GM12872 (cell line): Measurements from ENCODE around the gene GRIPAP1.

Experiments
- TF ChIP-seq, protein P1 (sequence below): IDR thresholded peaks from 3 replicates; pipeline ENCODE4 v1.5.1; 2011; ENCODE audit warnings: low read depth, mild to moderate bottlenecking, low read length, moderate library complexity; ENCODE audit not compliant: insufficient read depth

Gene GRIPAP1

GRCh38 chrX:48968377-48968776, 33.7 kb downstream of the GRIPAP1 start:
- TF ChIP-seq, protein P1, sequence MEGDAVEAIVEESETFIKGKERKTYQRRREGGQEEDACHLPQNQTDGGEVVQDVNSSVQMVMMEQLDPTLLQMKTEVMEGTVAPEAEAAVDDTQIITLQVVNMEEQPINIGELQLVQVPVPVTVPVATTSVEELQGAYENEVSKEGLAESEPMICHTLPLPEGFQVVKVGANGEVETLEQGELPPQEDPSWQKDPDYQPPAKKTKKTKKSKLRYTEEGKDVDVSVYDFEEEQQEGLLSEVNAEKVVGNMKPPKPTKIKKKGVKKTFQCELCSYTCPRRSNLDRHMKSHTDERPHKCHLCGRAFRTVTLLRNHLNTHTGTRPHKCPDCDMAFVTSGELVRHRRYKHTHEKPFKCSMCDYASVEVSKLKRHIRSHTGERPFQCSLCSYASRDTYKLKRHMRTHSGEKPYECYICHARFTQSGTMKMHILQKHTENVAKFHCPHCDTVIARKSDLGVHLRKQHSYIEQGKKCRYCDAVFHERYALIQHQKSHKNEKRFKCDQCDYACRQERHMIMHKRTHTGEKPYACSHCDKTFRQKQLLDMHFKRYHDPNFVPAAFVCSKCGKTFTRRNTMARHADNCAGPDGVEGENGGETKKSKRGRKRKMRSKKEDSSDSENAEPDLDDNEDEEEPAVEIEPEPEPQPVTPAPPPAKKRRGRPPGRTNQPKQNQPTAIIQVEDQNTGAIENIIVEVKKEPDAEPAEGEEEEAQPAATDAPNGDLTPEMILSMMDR: no peak

DNA sequence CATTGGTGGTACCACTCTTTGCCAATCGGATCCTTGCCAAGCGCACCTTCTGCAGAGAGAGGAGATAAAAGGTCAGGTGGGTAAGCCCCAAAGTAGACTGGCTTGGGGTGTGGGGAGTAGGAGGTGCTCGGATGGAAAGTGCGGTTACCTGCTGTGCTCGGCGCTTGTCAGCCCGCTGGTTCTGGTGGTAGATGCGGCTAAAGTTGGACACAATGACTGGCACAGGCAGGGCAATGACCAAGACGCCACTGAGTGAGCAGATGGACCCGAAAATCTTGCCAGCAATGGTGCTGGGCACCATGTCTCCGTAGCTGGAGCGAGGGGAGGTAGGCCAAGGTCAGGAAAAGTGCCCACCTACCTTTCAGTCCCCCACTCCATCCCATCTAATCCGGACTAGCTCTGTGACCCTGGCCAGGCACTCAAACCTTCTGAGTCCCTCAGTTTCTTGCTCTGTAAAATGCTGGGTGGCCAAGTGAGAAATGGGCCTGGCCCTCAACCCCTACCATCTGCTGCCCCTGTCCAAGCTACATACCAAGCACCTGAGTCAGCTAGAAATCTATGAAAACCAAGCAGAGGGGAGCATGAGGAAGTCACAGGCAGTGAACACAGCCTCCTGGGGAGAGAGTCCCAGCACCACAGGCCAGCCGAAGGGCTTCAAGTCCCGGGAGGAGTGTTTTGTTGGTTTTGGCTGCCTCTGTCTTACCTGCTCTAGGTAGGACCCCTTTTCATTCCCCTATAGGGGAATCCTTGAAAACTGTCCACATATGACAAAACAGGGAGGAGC, 35.1 kb downstream of the GRIPAP1 start:
- TF ChIP-seq, protein P1: no peak

- TF ChIP-seq, protein P1: no peak
Observed at GRCh38 chrX:48965959-48966358, 36.1 kb downstream of the GRIPAP1 start.

DNA sequence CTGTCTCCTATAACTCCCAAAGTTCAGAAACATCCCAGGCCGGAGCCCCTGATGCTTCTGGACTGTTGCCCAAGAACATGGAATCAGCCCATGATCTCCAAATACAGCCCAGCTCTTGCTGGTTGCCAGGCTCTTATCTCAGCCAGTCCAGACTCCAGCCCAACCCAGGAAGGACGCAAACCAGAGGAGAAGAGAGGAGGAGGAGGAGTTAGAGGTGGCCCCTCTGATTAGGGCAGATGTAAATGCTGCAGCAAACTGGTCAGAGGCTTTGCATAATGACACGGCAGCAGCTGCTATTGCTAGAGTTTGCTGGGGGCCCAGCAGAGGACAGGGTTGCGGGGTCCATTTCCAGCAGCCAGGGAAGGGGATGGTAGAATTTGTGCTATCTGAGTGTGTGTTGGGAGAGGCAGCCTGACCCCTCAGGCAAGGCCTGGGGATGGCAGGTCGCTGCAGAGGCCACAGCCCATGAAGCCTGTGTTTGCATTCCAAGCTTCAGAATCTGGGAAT, 40.4 kb downstream of the GRIPAP1 start:
- TF ChIP-seq, protein P1: no peak

DNA sequence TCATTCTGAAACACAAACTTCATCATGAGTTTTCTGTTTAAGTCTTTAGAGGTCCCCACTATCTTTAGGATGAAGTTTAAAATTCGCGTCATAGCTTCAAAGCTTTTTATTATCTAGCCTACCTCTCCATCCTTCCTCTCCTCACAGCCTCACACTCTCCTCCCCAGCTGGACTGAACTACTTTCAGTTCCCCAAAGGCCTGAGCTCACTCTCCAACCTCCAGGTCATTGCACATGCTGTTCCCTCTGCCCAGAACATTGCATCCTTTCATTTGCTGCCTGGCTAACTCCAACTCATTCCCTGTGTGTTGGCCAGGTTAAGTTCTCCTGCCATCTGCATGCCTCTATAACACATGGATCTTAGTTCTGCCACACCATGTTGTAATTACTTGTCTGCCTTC, 41.8 kb downstream of the GRIPAP1 start:
- TF ChIP-seq, protein P1: no peak

DNA sequence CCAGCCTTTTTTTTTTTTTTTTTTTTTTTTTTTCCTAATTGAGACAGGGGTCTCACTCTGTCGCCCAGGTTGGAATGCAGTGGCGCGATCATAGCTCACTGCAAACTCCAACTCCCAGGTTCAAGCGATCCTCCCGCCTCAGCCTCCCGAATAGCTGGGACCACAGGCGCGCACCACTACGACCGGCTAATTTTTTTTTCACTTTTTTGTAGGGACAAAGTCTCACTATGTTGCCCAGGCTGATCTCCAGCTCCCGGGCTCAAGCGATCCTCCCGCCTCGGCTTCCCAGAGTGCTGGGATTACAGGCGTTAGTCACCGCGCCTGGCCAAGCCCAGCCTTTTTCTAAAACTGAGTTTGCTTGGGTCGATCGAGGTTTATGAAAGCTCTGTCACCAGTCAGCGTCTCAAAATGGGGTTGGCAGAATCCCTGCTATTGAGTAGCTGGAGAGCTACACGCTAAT, 43.4 kb downstream of the GRIPAP1 start:
- TF ChIP-seq, protein P1: no peak

- TF ChIP-seq, protein P1: no peak
Observed at GRCh38 chrX:48957827-48958634, 44.0 kb downstream of the GRIPAP1 start.
